GM18498 (cell line): ENCODE data around the gene B3GALT5.

ENCODE experiments used
- ATAC-seq: cut with Tn5 transposase; IDR thresholded peaks from one replicate; pipeline ENCODE4 v1.9.1; 2021; ENCODE audit warnings: mild to moderate bottlenecking, moderate library complexity; ENCODE audit not compliant: unreplicated experiment

B3GALT5 gene

GRCh38 chr21:39641827-39642450 lies 29.2 kb downstream of the B3GALT5 start:
- ATAC-seq, result no peak

GRCh38 chr21:39644062-39644560 lies 31.4 kb downstream of the B3GALT5 start:
- ATAC-seq, result no peak

DNA sequence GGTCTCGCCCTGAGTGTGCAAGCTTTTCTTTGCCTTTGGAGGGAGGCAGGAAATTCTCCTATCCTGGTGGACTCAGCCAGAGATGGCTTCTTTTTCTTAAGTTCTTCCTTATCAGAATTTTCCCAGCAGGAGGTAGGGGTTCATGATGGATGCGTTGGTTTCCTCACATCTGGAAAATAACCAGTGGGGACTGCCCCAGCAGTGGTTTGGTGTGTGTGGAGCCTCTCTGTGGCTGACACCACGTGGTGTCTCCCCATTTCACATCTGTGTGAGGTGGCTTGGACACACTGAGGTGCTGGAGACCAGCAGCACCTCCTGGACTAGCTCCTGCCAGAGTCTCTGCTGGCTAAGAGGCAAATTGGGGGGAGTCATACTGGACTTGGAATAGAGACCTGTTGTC lies 32.6 kb downstream of the B3GALT5 start:
- ATAC-seq, result no peak

GRCh38 chr21:39647476-39647875 lies 34.7 kb downstream of the B3GALT5 start:
- ATAC-seq, result no peak

DNA sequence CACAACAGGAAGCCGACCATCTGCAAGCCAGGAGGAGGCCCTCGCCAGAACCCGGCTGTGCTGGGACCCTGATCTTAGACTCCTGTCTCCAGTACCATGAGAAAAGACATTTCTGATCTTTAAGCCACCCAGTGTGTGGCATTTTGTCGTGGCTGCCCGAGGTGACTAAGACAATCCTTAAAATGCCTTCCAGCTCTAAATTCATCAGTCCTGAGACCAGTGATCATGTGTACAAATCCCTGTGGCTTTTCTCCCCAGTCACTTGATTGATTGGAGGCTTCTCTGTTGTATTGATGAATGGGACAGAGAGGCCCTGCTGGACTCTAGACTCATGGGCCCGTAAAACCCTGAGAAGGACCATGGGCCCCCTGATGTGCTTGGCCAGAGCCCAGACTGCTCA lies 36.1 kb downstream of the B3GALT5 start:
- no peak for ATAC-seq

GRCh38 chr21:39649526-39649925 lies 36.8 kb downstream of the B3GALT5 start:
- no peak for ATAC-seq

DNA sequence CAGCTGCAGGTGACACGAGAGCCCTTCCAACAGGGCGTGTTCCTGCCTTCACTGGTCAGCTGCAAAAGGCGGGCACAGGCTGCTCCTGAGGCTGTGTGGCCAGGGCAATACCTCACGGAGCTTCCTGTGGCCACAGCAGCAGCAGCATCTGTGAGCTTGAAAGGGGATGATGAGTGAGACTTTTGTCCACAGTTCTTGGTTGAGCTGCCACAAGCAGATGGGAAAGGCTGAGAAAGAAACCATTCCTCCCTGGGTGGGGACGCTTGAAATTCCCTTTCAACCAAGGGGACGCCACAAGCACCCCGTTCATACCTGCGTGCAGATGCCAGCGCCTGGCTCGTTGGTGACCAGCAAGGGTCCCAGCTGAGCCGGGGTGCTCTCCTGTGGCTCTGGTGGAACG lies 37.6 kb downstream of the B3GALT5 start:
- no peak for ATAC-seq

GRCh38 chr21:39650801-39651200 lies 38.1 kb downstream of the B3GALT5 start:
- no peak for ATAC-seq

DNA sequence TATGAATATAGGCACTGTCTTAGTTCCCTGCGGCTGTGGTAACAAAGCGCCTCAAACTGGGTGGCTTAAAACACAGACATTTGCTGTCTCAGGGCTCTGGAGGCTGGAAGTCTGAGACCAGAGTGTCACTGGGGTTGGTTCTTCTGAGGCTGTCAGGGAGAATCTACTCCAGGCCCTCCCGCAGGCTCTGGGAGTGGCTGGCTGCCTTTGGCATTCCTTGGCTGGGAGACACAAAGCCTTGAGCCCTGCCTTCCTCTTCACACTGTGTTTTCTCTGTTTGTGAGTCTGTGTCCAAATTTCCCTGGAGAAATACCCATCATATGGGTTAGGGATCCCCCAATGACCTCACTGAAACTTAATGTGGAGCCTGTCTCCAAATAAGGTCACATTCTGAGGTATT lies 38.5 kb downstream of the B3GALT5 start:
- ATAC-seq, result no peak

GRCh38 chr21:39654951-39655350 lies 42.2 kb downstream of the B3GALT5 start:
- ATAC-seq, result no peak

DNA sequence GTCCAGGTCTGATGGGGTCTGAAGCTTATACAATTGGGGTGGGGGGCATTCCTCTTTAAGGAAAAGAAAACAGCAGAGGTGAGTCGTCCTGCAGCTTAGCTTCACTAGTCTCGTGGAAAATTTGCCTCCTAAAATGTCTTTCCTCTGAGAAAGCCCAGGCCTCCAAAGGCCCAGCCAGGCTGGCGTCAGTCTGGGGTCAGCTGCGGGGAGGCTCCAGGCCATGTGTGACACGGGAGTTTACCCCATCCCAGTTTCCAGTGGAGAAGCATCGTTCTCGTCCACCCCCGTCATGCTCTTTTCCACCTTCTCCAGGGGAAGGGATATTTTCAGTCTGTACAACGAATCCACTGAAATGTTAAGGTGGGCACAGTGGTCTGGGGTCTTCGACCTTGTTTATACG lies 42.8 kb downstream of the B3GALT5 start:
- no peak for ATAC-seq

DNA sequence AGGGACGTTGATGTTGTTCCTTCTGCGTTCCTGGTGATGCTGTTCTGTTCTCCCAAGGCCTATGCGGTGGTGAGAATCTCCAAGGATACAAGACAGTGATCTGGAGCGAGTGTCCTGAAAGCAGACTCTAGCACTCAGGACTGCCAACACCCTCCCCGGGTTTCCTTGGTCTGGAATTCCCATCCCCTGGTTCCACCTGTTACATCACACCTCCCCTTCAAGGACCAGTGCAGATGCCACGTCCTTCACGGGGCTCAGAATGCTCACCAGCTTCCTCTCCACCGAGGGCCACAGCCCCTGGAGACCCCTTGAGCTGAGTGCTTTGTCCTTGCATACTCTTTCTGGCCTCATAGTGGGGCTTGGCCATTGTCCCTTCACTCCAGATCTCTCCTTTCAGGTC lies 43.5 kb downstream of the B3GALT5 start:
- ATAC-seq, result no peak

DNA sequence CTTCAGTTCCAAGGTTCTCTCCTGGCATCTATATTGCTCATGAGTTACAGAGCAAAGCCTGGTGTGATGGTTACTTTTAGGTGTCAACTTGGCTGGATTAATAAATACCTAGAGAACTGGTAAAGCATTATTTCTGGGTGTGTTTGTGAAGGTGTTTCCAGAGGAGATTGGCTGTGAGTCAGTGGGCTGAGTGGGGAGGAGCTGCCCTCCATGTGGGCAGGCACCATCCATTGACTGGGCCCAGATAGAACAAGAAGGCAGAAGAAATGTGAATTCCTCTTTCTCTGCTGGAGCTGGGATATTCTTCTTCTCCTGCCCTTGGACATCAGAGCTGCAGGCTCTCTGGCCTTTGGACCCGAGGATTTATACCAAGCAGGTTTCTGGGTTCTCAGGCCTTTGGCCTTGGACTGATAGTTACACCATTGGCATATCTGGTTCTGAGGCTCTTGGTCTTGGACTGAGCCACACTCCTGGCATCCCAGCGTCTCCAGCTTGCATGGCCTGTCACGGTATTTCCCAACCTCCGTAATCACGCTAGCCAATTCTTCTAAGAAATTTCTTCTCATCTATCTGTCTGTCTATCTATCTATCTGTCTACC lies 44.5 kb downstream of the B3GALT5 start:
- no peak for ATAC-seq

- ATAC-seq, result no peak
These were observed 45.3 kb downstream of the B3GALT5 start for GRCh38 chr21:39658066-39658465.

DNA sequence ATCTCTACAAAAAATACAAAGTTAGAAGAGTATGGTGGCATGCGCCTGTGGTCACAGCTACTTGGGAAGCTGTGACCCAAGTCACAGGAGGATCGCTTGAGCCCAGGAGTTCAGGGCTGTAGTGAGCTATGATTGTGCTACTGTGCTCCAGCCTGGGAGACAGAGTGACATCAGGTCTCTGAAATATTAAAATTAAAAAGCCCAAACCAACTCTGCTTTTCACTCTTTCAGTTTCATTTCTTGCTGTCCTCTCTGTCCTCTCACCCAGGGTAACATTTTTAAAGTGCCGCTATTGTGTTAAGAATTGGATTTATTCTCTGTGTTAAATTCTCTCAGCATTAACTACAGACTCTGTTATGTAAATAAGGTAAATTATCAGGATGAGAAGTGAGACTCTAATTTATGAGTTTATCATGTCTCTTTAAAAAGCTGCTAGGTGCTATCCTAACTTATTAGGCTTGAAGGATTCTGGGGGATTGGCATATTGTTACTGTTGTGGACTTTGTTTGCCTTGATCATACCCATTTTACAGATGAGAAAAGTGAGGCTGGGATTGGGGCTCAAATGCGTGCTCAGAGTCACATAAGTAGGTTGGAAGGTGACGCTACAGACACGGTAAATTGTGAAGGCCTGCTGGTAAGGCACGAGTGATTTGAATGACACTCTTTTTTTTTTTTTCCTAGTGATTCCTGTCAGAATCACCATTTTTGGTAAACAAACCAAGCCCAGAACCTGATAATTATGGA lies 46.5 kb downstream of the B3GALT5 start:
- no peak for ATAC-seq

DNA sequence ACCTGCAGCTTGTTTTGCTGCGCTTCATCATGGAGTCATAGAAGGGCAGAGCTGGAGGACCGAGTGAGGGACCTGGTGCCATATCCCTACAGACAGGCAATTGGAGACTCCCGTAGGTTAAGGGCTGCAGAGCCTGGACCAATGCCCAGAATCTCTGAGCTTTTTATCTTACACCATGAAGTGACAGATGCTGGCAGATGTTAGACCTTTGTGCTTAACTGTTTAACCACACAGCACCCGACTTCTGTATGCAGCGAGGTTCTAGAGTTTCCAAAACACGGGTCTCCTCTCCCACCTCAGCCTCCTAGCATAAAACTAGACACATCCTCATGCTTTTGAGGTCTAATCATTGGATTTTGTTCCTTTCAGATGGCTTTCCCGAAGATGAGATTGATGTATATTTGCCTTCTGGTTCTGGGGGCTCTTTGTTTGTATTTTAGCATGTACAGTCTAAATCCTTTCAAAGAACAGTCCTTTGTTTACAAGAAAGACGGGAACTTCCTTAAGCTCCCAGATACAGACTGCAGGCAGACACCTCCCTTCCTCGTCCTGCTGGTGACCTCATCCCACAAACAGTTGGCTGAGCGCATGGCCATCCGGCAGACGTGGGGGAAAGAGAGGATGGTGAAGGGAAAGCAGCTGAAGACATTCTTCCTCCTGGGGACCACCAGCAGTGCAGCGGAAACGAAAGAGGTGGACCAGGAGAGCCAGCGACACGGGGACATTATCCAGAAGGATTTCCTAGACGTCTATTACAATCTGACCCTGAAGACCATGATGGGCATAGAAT lies 47.6 kb downstream of the B3GALT5 start:
- no peak for ATAC-seq

DNA sequence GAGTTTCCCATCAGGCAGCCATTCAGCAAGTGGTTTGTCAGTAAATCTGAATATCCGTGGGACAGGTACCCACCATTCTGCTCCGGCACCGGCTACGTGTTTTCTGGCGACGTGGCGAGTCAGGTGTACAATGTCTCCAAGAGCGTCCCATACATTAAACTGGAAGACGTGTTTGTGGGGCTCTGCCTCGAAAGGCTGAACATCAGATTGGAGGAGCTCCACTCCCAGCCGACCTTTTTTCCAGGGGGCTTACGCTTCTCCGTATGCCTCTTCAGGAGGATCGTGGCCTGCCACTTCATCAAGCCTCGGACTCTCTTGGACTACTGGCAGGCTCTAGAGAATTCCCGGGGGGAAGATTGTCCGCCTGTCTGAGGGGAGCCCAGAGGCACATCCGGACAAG lies 48.4 kb downstream of the B3GALT5 start:
- ATAC-seq, result no peak

- no peak for ATAC-seq
These were observed 49.0 kb downstream of the B3GALT5 start for GRCh38 chr21:39661740-39662139.

DNA sequence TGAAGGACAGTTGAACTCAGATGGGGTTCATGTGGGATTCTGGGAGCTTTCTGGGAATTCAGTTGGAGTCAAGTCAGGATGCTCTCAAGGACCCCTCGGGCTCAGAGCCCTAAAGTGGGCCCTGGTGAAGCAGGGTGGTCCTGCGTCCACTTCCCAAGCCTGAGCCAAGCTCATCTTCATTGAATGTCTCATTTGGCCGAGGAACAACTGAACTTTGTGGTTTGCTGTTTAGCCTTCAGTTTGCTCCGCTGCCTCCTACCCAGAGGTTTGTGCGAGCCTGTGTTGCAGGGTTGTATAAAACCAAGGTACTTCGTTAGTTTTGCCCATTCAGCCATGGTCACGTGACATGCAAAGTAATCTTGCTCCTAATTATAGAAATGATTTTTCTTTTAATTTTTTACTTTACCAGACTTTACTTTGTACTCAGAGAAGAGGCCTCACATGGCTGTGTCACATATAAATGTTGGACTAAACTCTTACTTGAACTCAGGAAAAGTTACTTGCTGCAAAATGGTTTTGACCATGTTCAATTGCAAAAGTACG lies 49.7 kb downstream of the B3GALT5 start:
- no peak for ATAC-seq

DNA sequence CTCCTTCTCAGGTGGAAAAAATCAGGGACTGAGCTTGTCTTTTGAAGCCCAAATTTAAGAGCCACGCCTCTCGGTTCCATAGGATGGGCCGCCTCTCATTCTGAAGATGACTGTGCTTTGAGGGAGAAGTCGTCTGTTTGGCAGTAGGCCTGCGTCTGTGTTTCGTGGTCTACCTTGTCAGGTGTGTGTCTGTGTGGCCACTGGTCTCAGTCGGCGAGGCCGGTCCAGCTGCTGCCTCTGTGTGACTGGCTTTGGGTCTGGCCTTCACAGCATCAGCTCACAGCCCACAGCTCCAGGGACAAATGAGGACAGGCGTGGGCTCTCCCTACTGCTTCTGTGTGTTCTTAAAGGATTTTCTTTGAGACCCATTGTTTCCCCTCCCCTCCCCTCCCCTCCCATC lies 50.3 kb downstream of the B3GALT5 start:
- ATAC-seq, result no peak
